Tibial nerve (tissue), 4 donors: Measurements from ENCODE around the gene MANBA. TPM values are rescaled to one million over a fixed set of nuclear protein-coding genes. Genes with fewer than 3 reads are reported as not detected.
"Not testable (repeated sequence)": the region's sequence is repeated elsewhere in the genome, so short reads cannot be mapped to it uniquely, and the experiment has no call there.

Source experiments
- DNase-seq, 2 donors: peaks; one replicate each; pipeline ENCODE4 v3.0.0-alpha.2; 2019; ENCODE audit warnings: low spot score in 2 of 2
- H3K27ac ChIP-seq, 4 donors: fragments of 200-600 bp; sonication (generic) in 3 of 4; one replicate each; pipeline ENCODE4 v1.5.1; 2017 to 2019; ENCODE audit warnings: mild to moderate bottlenecking in 1 of 4
- H3K27me3 ChIP-seq, 2 donors: fragments of 200-600 bp; sonication (generic) in 1 of 2; one replicate each; pipeline versions ENCODE4 v1.5.1 to v1.6.0; 2017 to 2019
- H3K36me3 ChIP-seq, 3 donors: fragments of 200-600 bp; sonication (generic); one replicate each; pipeline ENCODE4 v1.5.1; 2018 to 2019
- H3K4me1 ChIP-seq, 4 donors: fragments of 200-600 bp; sonication (generic) in 3 of 4; one replicate each; pipeline ENCODE4 v1.5.1; 2017 to 2019
- H3K4me3 ChIP-seq, 4 donors: fragments of 200-600 bp; sonication (generic) in 3 of 4; one replicate each; pipeline ENCODE4 v1.5.1; 2017 to 2019; ENCODE audit warnings: mild to moderate bottlenecking in 1 of 4, moderate library complexity in 1 of 4
- H3K9me3 ChIP-seq, 4 donors: fragments of 200-600 bp; sonication (generic) in 3 of 4; one replicate each; pipeline ENCODE4 v1.5.1; 2017 to 2019
- CTCF ChIP-seq, 5 experiments: fragments of 200-600 bp in 3 of 5; fragments of 450-650 bp in 2 of 5; sonication (generic) in 3 of 5; IDR thresholded peaks; one replicate each; pipeline ENCODE4 v1.5.1; 2016 to 2019; ENCODE audit warnings: antibody characterized with exemption in 5 of 5, mild to moderate bottlenecking in 3 of 5, moderate library complexity in 2 of 5
- EP300 ChIP-seq, 2 donors: sonication (generic); formaldehyde crosslinking; IDR thresholded peaks; one replicate each; pipeline ENCODE4 v1.6.1; 2017; ENCODE audit warnings: antibody characterized with exemption in 2 of 2, mild to moderate bottlenecking in 1 of 2
- POLR2A ChIP-seq, 2 donors: fragments of 450-650 bp; IDR thresholded peaks; one replicate each; pipeline ENCODE4 v1.6.1; 2017; ENCODE audit warnings: antibody characterized with exemption in 2 of 2, mild to moderate bottlenecking in 2 of 2, moderate library complexity in 2 of 2
- WGBS, 2 donors: methylation state at CpG; one replicate each; pipeline ENCODE4 v1.1.5; 2018; 5-methylcytosine and 5-hydroxymethylcytosine counted together
- total RNA-seq, 4 donors: library from RNA; depleted of rRNA; stranded (reverse); fragments of >200 nt; gene quantifications; one replicate each; pipeline ENCODE4 v1.1.0, GENCODE V29; 2016

Gene MANBA
- total RNA-seq, 4 donors from 2014 or later = 26.1 to 38.1 (median 31.9) TPM

GRCh38 chr4:102625232-102625930 lies 135.4 kb downstream of the MANBA start:
- 52 to 65% methylated on average over 3 of the region's 3 CpGs for WGBS, 2 donors

GRCh38 chr4:102624505-102624904 lies 136.3 kb downstream of the MANBA start:
- Histone ChIP-seq H3K4me1 (peaks cover 0 to 8% (median 2%) of the 10 kb centered on the region in 4 donors), H3K27me3 (no peaks in the 10 kb centered on the region), H3K9me3 (no peaks in the 10 kb centered on the region), H3K4me3 (no peak overlapping the region), H3K27ac (no peak overlapping the region), H3K36me3 (no peaks in the 10 kb centered on the region)
- 88 to 93% methylated on average over 4 of the region's 4 CpGs for WGBS, 2 donors
- DNase-seq = no peak
- TF ChIP-seq POLR2A (IDR thresholded peaks at IDR 0.05) = no peak
- TF ChIP-seq CTCF (IDR thresholded peaks at IDR 0.05) = no peak
- no peak for TF ChIP-seq EP300 (IDR thresholded peaks at IDR 0.05)

More at GRCh38 chr4:102625232-102625930, 135.4 kb downstream of the MANBA start:
- DNase-seq = no peak
- Histone ChIP-seq H3K27me3 (no peaks in the 10 kb centered on the region), H3K9me3 (no peaks in the 10 kb centered on the region), H3K4me3 (no peak overlapping the region), H3K27ac (no peak overlapping the region), H3K4me1 (peaks cover 0 to 8% (median 2%) of the 10 kb centered on the region in 4 donors), H3K36me3 (no peaks in the 10 kb centered on the region)
- TF ChIP-seq CTCF (IDR thresholded peaks at IDR 0.05) (peak in 3 of 5 experiments; percentile 26 to 35 (median 29)), POLR2A (IDR thresholded peaks at IDR 0.05) (no peak)

- TF ChIP-seq CTCF (IDR thresholded peaks at IDR 0.05) = no peak
- Histone ChIP-seq H3K27ac (no peak overlapping the region), H3K36me3 (no peaks in the 10 kb centered on the region), H3K27me3 (no peaks in the 10 kb centered on the region), H3K4me1 (peaks cover 0 to 8% (median 2%) of the 10 kb centered on the region in 4 donors), H3K4me3 (no peak overlapping the region), H3K9me3 (no peaks in the 10 kb centered on the region)
- WGBS, 2 donors = 51 to 67% methylated on average over 5 of the region's 5 CpGs
- no peak for DNase-seq
Observed at GRCh38 chr4:102623622-102624021, 137.1 kb downstream of the MANBA start.

- no peak for TF ChIP-seq POLR2A (IDR thresholded peaks at IDR 0.05)
- no peak for TF ChIP-seq EP300 (IDR thresholded peaks at IDR 0.05)
- TF ChIP-seq CTCF (IDR thresholded peaks at IDR 0.05) = peak; percentile 22 to 63 (median 25)
- DNase-seq = no peak
- H3K27ac ChIP-seq = no peak overlapping the region
- no peaks in the 10 kb centered on the region for H3K27me3 ChIP-seq
- no peak overlapping the region for H3K4me3 ChIP-seq
- H3K9me3 ChIP-seq = no peaks in the 10 kb centered on the region
- WGBS, 2 donors = 61 to 64% methylated on average over 8 of the region's 8 CpGs
- H3K4me1 ChIP-seq = peaks cover 0 to 8% (median 2%) of the 10 kb centered on the region in 4 donors
- H3K36me3 ChIP-seq = peaks cover 0 to 16% (median 0%) of the 10 kb centered on the region in 3 donors
Observed at GRCh38 chr4:102620697-102621497, 139.9 kb downstream of the MANBA start.

GRCh38 chr4:102619776-102620631 lies 140.8 kb downstream of the MANBA start:
- not testable (repeated sequence) for H3K4me1 ChIP-seq, H3K27ac ChIP-seq, H3K27me3 ChIP-seq, H3K4me3 ChIP-seq, DNase-seq, H3K9me3 ChIP-seq
- 65 to 70% methylated on average over 4 of the region's 4 CpGs for WGBS, 2 donors
- H3K36me3 ChIP-seq = peaks cover 0 to 25% (median 0%) of the 10 kb centered on the region in 3 donors

- not testable (repeated sequence) for H3K4me1 ChIP-seq, H3K4me3 ChIP-seq, H3K27ac ChIP-seq, DNase-seq, H3K27me3 ChIP-seq, H3K9me3 ChIP-seq
- 66 to 80% methylated on average over 9 of the region's 9 CpGs for WGBS, 2 donors
- H3K36me3 ChIP-seq = peaks cover 0 to 35% (median 0%) of the 10 kb centered on the region in 3 donors
Observed at GRCh38 chr4:102619021-102619420, 141.7 kb downstream of the MANBA start.
